HT-29 (cell line): ENCODE results near the gene APH1B. TPM values are rescaled to one million over a fixed set of nuclear protein-coding genes. Genes with fewer than 3 reads are reported as not detected.

Experiments used
- DNase-seq: peaks from one replicate; pipeline ENCODE4 v3.0.0-alpha.2; 2015; ENCODE audit warnings: low spot score
- total RNA-seq: library from RNA; depleted of rRNA; stranded (reverse); fragments of >200 nt; shearing (Covaris generic); gene quantifications from 2 replicates; pipeline ENCODE4 v1.2.3, GENCODE V29; 2014

The APH1B gene
- total RNA-seq, 1 experiment from 2014 or later: 1.7 TPM

DNA sequence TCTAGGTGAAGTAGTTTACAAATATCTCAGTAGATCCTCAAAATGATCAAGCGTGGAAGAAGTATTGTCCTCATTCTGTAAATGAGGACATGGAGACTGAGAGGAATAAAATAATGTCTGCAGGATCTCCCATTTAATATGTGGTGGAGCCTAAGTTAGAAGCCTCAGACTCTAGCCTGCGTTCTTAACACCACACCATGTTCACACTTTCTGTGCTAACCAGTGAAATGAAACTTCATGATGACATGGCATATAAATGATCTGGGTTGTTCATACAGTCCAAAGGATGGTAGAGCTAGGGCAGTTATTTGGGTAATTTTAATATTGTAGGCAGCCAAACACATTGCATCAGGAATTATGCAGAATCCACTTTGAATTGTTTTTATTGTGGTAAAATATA lies 25.1 kb upstream of the APH1B start:
- no peak for DNase-seq

DNA sequence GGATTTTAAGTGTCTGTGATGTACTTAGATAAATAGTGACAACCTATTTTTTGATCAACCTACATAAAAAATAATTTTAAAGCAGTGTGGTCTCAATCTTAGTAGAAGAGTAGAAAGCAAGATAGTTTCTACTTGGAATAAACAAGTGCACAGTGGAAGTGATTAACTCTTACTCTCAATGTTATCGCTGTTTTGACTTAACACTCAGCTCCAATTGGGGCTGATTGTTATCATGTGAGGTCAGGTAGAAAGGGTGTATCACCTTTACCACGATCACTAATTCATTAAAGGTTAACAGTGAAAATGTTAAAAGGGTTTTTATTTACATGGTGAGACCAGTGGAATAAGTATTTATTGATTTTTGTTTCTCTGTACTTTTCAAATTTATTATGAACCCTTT lies 22.4 kb upstream of the APH1B start:
- DNase-seq: no peak

DNA sequence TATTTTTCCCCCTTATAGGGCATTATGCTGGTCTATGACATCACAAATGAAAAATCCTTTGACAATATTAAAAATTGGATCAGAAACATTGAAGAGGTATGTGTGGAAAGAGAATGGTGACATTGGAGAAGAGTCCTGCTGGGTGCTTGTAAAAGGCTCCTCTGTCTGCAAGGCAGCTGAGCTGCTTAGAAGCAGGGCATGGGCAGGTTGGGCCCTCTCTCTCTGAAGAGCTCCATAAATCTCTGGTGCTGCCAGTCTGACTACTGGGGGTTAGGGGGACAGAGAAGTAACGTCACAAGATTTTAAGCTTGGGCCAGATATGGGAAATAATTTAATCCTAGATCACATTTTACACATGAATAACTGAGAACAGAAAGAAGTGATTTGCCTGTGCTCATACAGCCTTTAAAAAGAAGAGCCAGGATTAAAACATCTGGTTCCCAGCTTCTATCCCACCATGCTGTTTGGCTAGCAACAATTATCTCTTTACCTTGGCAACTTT lies 21.9 kb upstream of the APH1B start:
- DNase-seq: no peak

DNA sequence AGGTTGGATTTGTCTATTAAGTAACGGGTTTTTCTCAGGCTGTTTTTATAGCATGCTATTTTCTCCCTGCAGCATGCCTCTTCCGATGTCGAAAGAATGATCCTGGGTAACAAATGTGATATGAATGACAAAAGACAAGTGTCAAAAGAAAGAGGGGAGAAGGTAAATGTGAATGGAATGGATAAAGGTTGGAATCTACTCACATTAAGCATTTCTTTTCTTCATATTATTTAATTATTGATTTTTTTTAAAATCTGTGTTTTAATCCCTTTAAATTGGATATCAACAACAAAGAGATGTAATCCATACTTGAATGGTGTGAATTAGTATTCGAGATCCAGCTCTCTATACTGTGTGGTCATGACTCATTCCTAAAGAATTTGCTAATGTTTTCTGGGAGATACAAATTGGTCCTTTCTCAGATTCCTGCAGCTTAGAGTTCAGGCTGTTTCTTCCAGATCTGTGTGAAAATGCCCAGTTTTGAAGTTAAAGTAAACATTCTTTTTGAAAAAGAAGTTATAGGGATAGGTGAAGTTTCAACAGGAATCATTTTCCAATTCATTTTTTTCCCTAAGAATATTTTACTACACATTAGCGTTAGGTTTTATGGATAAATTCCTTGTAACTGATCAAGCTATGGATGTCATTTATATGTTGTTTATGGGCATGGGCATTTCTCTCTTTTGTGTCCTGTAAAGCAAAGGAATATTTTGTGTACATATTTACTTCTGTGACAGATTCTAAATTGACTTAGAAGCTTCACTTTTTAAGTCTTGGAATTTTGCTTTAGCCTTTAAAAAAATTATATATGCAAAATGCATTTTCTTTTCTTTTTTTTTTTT lies 20.8 kb upstream of the APH1B start:
- peak; percentile 37 for DNase-seq

DNA sequence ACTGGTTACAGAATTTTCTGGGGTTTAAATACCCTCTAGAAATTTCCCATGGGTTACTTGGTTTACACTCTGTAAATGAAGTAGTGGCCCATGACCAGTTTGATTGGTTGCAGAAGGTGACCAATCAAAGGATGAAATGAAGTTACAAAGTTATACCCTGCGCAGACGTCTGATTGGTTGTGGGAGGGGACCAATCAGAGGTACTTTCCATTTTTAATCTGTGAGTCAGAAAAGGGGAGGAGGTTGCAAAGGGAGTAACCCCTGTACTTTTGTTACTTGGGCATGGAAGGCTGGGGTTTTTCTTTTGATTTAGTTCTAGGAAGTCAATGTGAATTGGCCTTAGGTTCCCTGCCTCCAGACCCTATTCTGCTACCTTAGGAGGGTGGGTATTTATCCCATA lies 18.7 kb upstream of the APH1B start:
- no peak for DNase-seq

DNA sequence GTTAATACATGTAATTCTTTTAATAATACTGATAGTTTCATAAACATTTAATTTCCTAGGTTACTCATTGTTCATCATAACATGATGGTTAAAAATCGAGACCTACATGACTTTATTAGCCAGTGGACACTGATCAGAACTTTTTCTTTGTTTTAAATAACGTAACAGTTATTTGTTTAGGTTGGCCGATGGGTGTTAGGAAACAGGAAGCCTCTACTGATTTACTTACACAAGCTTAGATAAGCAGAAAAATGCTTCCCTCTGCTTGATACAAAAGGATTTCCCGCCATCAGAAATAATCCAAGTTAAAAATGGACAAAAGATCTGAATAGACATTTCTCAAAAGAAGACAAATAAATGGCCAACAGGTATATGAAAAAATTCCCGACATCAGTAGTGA lies 16.6 kb upstream of the APH1B start:
- no peak for DNase-seq

DNA sequence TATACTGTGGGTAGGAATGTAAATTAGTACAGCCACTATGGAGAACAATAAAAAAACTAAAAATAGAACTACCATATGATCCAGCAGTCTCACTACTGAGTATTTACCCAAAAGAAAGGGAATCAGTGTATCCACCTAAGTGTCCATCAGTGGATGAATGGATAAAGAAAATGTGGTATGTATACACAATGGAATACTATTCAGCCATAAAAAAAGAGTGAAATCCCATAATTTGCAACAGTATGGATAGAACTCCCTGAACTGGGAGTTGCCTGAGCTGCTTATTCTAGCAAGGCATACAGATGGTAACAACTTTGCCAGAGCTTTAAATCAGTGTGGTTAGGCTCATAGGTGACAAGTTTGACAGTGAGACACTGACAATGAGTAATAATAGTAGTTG lies 16.1 kb upstream of the APH1B start:
- no peak for DNase-seq

DNA sequence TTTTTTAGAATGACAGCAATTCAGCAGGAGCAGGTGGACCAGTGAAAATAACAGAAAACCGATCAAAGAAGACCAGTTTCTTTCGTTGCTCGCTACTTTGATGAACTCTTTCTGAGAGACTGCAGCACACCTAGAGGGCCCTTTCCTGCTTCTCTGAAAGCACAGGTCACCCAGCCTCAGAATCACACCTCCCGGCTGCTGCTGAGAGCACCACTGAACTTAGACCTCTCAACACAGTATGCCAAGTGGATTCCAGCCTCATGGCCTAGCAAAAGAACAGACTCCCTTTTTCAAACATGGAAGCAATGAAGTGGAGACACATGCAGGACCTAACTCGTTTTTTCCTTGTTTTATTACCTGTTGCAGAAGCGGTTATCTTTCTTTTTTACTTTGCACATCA lies 13.9 kb upstream of the APH1B start:
- DNase-seq: no peak

DNA sequence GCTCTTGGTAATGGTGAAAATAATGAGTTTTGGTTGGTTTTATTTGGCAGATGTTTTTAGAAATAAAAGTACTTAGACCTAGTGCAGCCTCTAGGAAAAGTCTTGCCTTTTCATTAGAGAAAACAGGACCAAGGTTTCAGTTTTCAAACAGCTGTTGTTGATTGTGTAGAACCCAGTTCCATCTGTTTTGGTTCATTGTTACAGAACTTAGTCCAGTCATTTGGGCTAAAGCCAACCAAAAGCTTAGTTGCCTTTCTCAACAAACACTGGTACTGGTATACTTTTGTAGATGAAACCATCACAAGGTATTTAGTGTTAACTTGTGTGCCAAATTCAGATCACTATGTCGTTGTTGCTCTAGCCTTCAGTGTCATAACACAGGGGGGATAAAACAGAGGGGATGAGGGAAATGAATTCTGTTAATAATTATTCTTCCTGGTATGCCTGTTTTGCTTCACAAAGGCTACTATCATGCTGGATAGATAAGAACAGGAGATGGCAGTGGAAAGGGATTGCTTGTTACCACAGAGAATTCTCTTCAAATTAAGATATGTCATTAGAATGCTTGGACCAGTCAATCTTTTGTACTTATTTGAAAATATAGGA lies 12.6 kb upstream of the APH1B start:
- no peak for DNase-seq

DNA sequence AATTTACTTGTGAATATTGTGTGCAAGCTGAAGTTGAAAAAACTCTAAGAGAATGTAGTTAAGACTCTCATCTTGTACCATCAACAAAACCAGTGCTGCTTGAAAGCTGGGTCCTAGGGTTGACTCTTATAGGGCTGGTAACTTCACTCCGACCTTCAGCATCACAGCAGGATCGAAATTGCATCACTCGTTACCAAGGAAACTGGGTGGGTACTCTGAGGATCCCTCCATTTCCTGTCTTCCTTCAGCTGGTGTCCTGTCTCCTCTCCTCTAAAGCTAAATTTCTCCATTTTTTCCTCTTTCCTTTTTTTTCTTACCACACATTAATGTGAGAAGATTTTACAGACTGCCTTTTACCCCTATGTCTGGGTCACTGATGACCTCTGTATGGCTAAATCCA lies 3.0 kb upstream of the APH1B start:
- DNase-seq: no peak

DNA sequence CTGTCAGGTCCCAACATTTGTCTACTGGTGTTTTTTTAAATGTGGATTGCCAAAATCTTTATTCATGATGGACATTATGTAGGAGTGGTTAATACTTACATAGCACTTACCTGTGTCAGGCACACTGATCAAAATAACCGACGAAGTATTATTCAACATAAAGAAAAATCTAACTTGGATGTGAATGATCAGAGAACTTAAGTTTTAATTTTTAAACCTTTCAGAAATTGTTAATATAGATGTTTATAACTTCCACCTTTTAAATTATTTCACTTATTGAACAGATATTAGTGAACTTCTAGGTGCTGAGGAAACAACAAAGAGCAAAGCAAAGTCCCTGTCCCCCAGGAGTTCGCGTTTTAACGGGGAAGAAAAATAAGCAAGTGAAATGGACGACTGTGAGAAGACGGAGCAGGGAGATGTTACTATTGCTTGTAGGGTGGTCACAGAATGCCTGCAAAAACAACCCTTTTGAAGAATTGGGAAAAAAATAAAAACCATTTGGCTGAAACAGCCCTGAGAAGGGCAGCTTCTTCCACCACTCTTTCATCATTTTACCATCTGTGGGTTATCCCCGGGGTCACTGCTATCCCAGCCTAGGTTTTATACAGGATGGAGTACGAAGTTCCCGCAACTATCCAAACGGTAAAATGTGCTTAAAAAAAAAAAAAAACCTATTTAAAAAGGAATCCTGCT lies 915 bp upstream of the APH1B start:
- no peak for DNase-seq

DNA sequence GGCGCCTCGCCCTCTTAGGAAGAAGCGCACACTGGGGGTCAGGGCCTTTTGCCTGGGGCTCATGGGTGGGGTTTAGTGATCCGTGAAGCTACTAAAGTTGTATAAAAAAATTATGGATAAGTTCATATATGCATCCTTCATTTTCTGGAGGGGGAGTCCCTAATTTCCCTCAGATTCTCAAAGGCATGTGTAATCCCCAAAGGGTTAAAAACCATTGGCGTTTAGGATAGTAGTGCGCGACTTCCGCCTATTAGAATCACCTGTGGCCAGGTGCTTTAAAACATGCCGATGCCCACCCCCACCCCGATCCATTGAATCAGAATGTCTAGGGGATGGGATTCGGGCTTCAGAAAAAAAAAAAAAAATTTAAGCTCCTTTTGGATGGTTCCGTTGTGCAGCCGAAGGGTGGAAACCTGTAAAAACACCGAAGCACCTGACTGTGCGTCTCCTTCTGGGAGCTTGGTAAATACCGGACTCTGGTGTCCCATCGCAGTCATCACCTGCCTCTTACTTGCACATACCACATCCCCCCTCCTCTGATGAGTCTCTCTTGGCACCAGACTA lies 570 bp downstream of the APH1B start:
- DNase-seq: peak; percentile 43

DNA sequence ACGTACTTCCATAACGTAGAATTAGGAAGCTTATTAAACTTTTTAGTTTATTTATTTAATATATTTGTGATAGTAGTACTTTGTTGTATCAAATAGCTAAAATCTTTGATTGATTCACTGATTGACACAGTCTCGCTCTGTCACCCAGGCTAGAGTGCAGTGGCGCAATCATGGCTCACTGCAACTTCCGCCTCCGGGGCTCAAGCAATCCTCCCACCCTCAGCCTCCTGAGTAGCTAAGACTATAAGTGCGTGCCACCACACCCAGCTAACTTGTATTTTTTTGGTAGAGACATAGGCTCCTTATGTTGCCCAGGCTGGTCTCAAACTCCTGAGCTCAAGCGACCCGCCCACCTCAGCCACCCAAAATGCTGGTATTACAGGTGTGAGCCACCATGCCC lies 5.7 kb downstream of the APH1B start:
- DNase-seq: no peak

DNA sequence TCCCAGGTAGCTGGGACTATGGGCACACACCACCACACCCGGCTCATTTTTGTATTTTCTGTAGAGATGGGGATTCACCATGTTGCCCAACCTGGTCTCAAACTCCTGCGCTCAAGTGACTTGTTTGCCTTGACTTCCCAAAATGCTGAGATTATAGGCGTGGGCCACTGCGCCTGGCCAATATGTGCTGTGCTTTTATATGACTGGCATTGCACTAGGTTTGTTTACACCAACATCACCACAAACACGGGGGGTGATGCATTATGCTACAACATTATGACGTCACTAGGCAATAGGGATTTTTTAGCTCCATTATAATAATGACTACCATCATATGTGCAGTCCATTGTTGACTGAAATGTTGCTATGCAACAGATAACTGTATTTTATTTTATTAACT lies 6.9 kb downstream of the APH1B start:
- DNase-seq: no peak

DNA sequence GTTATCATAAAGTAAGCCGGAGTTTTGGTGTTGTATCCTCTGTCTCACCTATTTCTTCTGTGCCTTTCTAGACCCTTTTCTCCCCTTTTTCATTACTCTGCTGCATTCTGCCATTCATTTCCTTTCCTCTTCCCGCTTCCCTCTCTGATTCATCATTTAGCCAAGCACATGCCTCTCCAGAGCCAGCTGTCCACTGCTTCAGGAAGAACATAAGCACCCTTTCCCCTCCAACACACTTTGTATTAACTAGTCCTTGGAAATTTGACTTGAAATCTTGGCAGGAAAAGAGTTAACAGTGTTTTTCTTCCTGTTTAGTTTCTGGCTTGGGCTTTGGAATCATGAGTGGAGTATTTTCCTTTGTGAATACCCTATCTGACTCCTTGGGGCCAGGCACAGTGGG lies 9.7 kb downstream of the APH1B start:
- DNase-seq: no peak

DNA sequence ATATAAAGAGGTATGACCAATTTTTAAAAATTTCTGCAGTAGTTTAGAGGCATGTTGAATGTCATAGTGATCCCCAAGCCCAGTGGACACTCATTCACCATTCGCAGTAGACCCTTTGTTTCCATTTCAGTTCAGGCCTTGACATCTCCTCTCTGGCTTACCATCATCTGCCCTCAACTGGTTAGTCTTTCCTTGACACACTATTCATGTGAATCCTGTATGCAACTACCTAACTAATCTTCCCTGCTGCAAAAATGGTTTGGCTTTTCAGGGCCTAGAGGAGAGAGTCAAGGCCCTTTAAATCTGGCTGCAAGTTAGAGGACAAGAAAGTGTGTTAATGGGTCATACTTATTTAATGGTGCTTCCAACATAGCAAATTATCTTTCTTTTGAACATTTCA lies 10.9 kb downstream of the APH1B start:
- peak; percentile 9 for DNase-seq

DNA sequence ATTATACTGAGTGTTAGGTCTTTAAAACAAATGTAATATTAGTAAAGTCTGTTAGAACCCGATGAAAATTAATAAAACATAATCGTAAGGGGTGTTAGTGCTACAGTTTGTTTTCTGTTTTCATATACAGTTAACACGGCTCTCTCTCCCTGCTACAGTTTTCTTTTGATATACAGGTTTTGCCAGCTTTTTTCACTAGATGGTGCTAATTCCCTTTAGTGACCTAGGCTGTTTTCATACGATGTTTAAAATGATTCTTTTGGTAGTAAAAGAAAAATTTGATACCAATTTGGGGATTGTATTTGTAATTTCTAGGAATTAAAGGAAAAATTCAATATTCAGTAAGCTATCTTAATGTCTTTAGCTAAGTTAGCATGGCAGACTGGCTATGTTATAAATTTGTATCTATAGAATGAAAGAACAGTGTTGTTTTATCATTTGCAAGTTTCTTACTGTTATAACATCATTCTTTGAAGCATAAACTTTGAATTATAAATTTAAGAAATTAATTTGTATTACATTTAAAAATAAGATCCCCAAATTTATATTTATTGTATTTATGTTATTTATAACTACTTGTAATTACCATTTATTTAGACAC lies 11.5 kb downstream of the APH1B start:
- DNase-seq: peak; percentile 89

DNA sequence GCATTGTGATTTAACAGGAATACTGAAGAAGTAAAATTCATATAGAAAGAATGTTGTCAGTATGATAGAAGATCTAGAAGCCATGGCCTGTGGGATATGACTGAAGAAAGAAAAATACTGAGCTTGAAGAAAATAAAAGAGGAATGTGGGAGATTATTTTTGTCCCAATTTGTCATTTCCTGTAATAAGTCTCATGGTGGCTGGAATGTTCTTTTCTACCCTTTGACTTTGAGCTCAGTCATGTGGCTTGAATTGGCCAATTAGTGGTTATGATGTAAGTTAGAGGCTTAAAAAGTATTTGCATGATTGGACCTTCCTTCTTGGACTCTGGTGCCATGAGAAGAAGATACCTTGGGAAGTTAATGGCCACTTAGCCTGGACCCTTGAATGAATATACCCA lies 14.1 kb downstream of the APH1B start:
- no peak for DNase-seq

DNA sequence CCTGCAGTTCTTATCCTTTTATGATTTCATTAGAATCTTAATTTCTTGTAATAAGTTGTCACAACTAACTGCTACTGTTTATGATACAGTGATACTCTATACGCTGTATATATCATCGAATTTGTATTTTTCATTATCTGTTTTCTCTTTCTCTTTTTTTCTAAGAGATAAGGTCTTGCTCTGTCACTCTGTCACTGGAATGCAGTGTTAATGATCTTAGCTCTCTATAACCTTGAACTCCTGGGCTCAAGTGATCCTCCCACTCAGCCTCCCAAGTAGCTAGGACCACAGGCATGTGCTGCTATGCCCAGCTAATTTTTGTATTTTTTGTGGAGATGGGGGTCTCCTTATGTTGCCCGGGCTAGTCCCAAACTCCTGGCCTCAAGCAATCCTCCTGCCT lies 14.8 kb downstream of the APH1B start:
- no peak for DNase-seq

DNA sequence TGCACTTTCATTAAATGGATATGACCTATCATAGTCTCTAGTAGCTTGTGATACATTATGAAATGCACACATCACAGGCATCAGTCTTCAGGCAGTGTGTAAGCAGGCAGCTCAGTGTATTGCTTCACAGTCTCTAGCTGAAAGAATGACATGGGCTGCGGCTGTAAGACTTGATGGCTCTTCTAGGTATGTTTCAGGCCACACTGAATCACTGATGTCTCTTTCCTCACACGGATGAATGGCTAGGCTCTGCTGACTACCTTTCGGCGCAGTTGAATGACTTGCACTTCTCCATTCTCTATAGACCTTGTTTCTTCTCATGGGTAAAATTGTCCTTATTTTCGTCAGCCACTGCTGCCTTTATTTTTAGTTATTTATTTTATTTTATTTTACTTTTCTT lies 15.4 kb downstream of the APH1B start:
- DNase-seq: no peak

DNA sequence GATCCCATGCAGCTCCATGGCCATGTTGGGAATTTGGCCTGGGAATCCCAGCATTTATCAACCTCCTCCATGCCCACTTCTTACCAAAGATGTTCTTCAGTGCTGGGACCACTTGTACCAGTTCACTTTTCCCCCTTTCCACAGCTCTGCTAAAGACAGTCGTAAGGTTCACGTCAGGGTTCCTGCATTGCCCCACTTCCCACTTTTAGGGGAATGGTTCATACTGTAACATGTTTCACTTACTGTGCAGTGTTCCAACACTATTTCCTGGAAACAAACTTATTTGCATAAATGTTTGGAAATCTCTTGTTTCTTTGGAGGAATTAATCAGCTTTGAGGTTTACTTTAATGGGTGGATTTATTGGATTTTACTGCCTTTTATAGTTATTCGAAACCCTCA lies 17.0 kb downstream of the APH1B start:
- no peak for DNase-seq

DNA sequence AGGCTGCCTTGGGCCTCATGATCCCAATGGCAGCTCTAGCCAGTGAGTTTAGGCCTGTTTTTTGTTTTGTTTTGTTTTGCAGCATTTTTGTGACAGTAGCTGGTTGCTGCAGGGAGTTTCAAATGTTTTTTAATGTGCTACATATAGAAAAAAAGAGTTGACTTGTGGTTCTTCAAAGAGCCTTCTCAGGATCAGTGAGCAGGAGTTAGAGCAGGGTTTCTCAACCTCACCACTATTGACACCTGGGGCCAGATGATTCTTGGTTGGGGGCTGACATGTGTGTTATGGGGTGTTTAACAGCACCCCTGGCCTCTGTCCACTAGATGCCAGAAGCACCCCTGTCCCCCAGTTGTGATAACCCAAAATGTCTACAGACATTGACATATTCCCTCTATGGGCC lies 17.9 kb downstream of the APH1B start:
- no peak for DNase-seq
